ENCODE measurements around the gene VKORC1.

DNA sequence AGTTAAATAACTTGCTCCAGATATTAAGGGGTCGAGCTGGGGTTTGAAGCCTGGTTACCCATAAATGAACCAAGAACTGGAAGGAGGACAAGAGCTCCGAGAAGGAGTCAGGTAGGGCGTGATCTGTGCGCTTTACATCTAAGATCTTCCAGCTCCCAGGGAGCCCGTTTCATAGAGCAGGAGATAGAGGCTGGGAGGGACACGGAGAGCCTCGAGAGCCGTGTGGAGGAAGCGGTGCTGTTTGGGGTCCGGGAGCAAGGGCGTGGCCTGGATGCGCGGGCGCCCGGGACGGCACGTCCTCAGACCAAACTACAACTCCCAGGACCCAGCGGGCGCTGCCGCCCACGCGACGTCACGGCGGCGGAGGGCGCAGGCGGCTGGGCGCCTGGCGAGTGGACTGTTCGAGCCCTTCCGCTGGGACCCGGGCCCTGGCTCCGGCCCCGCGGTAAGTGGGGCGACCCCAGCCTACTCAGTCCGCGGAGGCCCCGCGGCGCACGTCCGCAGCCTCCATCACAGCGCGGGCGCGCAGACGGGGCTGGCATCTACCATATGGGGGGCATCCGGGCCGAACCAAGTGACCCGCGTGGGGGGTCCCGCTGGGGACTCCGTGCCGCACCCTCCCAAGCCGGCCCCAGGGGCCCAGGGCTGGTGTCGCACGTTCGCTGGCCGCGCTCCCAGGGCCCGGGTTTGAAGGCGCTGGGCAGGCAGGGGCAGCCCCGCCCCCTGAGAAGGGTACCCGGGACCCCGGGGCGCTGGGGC lies 13.6 kb upstream of the VKORC1 start, which contains the start of gene BCKDK:
- TF ChIP-seq CTCF (IDR thresholded peaks at IDR 0.05) (no peak), POLR2AphosphoS5 (IDR thresholded peaks at IDR 0.05) (peak; percentile 61), POLR2A (IDR thresholded peaks at IDR 0.05) (peak; percentile 65 to 66), EP300 (IDR thresholded peaks at IDR 0.05) (no peak)
